HG03575 (cell line): Measurements from ENCODE around the gene NKX6-2.
"Not testable (repeated sequence)": the region's sequence is repeated elsewhere in the genome, so short reads cannot be mapped to it uniquely, and the experiment has no call there.

Experiments
- ATAC-seq: cut with Tn5 transposase; IDR thresholded peaks from one replicate; pipeline ENCODE4 v1.9.1; 2021; ENCODE audit not compliant: unreplicated experiment, insufficient number of reproducible peaks, low FRiP score; ENCODE audit errors: extremely low read depth

NKX6-2 gene

GRCh38 chr10:132784866-132785722 is 853 bp downstream of the NKX6-2 start:
- no peak for ATAC-seq

- no peak for ATAC-seq
Measured at GRCh38 chr10:132783940-132784865, 1.7 kb downstream of the NKX6-2 start.

DNA sequence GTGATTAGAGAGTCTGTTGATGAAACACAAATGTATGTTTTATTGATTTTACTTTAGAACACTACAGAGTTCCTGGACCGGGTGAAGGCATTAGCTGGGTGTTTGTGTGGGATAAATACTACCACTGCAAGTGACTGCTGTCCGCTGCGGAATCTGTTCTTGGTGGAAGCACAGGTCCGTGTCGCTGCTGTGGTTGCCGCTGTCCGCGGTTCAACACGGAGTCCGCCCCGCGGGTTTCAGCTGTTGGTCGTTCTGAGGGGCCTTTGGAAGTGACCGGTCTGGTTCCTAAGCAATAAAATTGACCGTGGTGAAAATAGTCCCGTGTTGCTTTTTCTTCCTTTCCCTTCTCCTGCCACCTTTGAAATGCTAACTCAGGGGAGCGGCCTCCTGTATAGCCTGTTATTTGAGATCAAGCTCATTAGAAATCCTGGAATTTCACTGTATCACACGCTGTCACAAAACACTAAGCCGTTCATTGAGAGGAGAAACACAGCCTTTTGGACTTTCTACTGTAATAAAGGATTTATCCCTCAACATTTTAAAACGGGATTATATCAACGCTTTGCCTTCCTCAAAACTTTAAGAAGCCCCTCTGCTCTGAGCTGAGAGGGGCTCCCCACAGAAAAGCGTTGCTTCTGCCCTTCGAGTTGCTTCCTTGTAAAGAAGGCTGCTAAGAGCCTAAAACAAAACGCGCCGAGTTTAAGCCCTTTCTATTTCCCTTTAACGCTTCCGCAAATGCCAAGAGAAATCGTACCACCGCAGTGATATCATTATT is 2.6 kb downstream of the NKX6-2 start:
- ATAC-seq: no peak

- no peak for ATAC-seq
Measured at GRCh38 chr10:132781556-132781955, 4.4 kb downstream of the NKX6-2 start.

- ATAC-seq: no peak
Measured at GRCh38 chr10:132780356-132780755, 5.6 kb downstream of the NKX6-2 start.

- no peak for ATAC-seq
Measured at GRCh38 chr10:132779549-132780294, 6.2 kb downstream of the NKX6-2 start.

- ATAC-seq: no peak
Measured at GRCh38 chr10:132777441-132777840, 8.5 kb downstream of the NKX6-2 start.

DNA sequence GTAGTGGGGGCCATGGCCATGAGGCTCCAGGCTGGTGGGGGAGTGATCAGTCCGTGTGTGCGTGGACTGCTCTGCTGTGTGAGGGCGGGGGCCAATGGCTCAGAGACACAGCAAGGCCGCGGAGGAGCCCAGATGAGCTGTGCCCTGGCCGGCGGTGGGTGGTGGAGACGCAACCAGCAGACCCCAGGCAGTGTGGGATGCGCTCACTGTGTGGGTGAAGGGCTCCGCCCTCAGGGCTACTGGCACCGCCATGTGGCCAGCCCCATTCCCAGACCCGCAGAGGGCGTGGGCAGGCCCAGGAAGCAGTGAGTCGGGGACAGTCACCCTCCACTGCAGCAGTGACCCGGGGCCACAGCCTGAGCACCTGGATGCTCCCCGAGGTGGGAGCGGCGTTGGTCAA is 9.1 kb downstream of the NKX6-2 start:
- ATAC-seq: no peak

GRCh38 chr10:132776186-132776585 is 9.8 kb downstream of the NKX6-2 start:
- ATAC-seq: no peak

GRCh38 chr10:132774902-132775863 is 10.8 kb downstream of the NKX6-2 start:
- no peak for ATAC-seq

DNA sequence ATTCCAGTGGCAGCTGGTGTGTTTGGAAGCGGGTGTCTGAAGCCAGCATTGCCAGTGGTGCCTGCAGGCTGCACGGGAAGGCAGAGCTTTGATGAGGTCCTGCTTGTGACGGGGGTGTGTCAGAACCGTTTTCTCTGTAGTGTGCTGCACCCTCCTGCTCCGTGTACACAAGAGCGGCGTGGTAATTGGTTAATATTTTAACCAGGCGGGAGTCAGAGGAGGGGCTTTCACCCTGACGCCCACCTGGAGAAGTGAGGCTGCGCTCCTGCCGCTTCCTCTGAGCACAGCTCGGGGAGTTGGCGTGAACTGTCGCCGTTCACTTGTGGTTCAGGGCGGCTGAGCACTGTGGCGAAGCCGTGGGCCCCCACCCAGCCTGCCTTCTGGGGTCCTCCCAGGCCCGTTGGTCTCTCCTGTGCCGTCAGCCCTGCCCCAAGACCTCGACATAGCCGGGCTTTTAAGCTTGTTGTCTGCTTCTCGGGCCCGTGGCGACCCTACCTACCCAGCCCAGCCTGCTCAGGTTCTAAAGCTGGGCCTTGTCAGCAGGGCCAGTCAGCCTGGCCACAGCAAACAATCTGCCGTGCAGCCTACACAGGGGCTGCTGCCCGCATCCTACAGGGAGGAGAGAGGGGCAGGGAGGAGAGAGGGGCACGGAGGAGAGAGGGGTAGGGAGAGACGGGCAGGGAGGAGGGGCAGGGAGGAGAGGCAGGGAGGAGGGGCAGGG is 11.6 kb downstream of the NKX6-2 start:
- no peak for ATAC-seq

DNA sequence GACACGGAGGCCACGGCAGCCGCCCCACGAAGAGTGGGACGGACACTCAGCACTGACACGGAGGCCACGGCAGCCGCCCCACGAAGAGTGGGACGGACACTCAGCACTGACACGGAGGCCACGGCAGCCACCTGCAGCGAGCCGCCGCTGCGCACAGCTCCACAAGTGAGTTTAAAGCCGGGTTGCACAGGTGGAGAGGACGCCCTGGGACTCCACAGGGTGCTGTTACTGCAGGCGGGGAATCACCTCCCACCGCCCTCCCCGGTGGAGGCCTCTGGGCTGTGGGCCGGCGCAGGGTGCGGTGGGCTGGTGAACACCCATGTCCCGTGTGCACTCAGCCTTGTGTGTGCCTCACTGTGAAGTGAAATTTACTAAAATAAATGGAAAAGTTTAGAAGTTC is 13.1 kb downstream of the NKX6-2 start:
- not testable (repeated sequence) for ATAC-seq

- ATAC-seq: no peak
Measured at GRCh38 chr10:132770061-132771021, 15.6 kb downstream of the NKX6-2 start.

GRCh38 chr10:132768346-132769248 is 17.4 kb downstream of the NKX6-2 start:
- no peak for ATAC-seq

DNA sequence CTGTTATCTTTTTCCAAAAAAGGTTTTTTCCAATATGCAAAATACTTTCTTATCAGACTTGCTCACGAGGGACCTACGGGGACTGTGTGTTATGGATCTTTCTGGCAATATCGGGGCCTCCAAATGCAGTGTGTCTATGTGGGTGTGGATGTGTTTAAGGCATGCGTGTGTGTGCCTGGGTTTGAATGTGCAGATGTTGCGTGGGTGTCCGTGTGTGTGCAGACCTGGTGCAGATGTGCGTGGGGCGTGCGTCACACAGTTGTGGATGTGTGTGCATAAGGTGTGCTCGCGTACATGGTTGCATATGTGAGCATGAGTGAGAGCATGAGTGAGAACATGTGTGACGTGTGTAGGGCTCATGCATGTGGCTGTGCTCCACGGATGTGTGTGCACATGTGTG is 19.7 kb downstream of the NKX6-2 start:
- ATAC-seq: no peak
